Activated CD8-positive, alpha-beta memory T cell treated with anti-CD3 and anti-CD28 coated beads, Interleukin-2, amount 50 U/mL, for 24 hours (primary cell): Measurements from ENCODE around the gene MBOAT1.

ENCODE experiments used
- DNase-seq: peaks from one replicate; pipeline ENCODE4 v3.0.0-alpha.2; 2020; ENCODE audit errors: extremely low read depth

MBOAT1 gene

GRCh38 chr6:20137240-20137639 is 75.0 kb downstream of the MBOAT1 start:
- no peak for DNase-seq

GRCh38 chr6:20135677-20136268 is 76.5 kb downstream of the MBOAT1 start:
- no peak for DNase-seq

- DNase-seq = no peak
Observed at GRCh38 chr6:20134613-20135012, 77.7 kb downstream of the MBOAT1 start.

- DNase-seq = no peak
Observed at GRCh38 chr6:20129290-20130088, 82.8 kb downstream of the MBOAT1 start.

- DNase-seq = no peak
Observed at GRCh38 chr6:20128018-20128417, 84.3 kb downstream of the MBOAT1 start.

- DNase-seq = peak; percentile 15
Observed at GRCh38 chr6:20126789-20127653, 85.2 kb downstream of the MBOAT1 start.

GRCh38 chr6:20126102-20126752 is 86.0 kb downstream of the MBOAT1 start:
- no peak for DNase-seq

GRCh38 chr6:20124545-20124944 is 87.7 kb downstream of the MBOAT1 start:
- DNase-seq = no peak

- DNase-seq = no peak
Observed at GRCh38 chr6:20119485-20119884, 92.8 kb downstream of the MBOAT1 start.

- DNase-seq = no peak
Observed at GRCh38 chr6:20118892-20119291, 93.4 kb downstream of the MBOAT1 start.

GRCh38 chr6:20117474-20117873 is 94.8 kb downstream of the MBOAT1 start:
- DNase-seq = no peak

- DNase-seq = no peak
Observed at GRCh38 chr6:20116792-20117191, 95.5 kb downstream of the MBOAT1 start.

GRCh38 chr6:20115246-20115980 is 96.9 kb downstream of the MBOAT1 start:
- no peak for DNase-seq

GRCh38 chr6:20113649-20114224 is 98.5 kb downstream of the MBOAT1 start:
- no peak for DNase-seq

- DNase-seq = no peak
Observed at GRCh38 chr6:20112841-20113240, 99.4 kb downstream of the MBOAT1 start.

- no peak for DNase-seq
Observed at GRCh38 chr6:20112241-20112640, 100.0 kb downstream of the MBOAT1 start.

- DNase-seq = no peak
Observed at GRCh38 chr6:20110478-20110877, 101.8 kb downstream of the MBOAT1 start.

GRCh38 chr6:20109526-20109925 is 102.7 kb downstream of the MBOAT1 start:
- no peak for DNase-seq

GRCh38 chr6:20105838-20106237 is 106.4 kb downstream of the MBOAT1 start:
- no peak for DNase-seq

- no peak for DNase-seq
Observed at GRCh38 chr6:20104696-20105095, 107.6 kb downstream of the MBOAT1 start.
